HG03135 (cell line): Measurements from ENCODE around the gene ULBP1.
"Not testable (repeated sequence)": the region's sequence is repeated elsewhere in the genome, so short reads cannot be mapped to it uniquely, and the experiment has no call there.

Experiments
- ATAC-seq: cut with Tn5 transposase; IDR thresholded peaks from one replicate; pipeline ENCODE4 v1.9.1; 2021; ENCODE audit warnings: mild to moderate bottlenecking, moderate library complexity; ENCODE audit not compliant: unreplicated experiment

Gene ULBP1

DNA sequence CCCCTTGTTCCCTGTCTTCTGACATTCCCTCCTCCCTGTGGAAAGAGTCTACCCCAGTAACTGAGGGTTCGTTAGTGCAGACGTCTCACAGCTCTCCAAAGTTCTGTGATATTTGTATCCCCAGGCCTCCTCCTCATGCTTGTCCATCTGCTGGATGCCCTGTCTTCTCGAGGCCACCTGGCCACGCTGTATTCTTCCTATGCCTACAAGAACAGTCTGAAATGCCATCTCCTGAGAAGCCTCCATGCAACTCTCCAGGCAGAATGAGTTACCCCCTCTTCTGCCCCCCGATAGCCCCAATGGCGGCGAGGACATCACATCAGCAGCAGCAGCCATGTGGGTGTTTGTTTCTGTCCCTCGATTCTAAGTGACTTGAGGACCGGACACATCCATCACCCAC is 12.6 kb upstream of the ULBP1 start:
- ATAC-seq: no peak

DNA sequence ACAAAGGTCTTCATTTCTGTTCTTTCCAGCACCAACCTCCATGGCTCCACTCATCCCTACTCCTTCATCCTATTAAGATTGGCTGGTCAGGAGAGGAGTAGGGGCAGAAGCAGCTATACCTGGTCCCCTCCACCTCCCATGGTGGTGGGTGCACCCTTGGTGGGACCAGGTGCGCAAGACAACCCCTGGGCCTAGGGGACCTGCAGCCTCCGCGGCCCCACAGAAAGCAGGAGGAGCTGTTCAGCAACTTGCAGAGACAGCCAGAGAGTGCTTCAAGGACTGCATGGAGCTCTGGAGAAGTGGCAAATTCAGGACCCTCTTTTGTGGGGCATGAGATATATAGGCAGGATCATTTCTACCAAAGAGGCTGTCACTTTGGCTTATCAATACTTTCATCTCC is 12.1 kb upstream of the ULBP1 start:
- no peak for ATAC-seq

DNA sequence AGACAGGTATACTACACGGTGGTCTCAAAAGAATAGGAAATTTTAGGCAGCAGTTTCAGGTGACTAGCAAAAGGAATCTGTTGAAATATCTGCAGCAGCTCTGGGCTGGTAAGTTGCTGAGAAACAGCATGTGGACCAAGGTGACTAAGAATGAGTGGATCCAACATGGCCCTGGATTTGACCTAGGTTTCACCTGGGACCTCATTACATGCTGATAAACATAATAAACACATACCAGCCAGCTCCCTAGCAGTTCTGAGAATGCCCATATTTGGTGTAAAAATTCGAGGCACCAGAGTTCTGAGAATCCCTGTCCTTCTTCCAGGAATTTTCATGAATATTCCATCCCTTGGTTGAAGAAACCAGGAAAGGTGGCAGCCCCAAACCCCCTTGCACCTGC is 10.4 kb upstream of the ULBP1 start:
- ATAC-seq: not testable (repeated sequence)

DNA sequence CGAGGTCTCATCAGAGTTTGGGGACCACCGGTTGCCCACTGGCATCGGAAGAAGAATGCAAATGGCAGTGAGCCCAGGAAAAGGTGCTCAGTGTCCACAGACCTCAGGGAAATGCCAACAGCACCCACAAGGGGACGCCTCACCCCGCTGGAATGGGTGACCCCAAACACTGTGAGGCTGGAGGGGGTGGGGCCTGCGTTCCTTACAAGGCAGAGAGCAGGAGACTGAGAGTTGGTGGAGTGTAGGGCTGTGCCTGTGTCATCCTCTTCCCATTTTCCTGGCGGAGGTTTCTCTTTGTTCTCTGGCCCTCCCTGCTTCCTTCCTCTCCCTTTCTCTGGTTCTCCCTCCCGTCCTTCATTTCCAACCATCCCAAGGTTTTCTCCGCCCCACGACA is 9.8 kb upstream of the ULBP1 start:
- ATAC-seq: not testable (repeated sequence)

DNA sequence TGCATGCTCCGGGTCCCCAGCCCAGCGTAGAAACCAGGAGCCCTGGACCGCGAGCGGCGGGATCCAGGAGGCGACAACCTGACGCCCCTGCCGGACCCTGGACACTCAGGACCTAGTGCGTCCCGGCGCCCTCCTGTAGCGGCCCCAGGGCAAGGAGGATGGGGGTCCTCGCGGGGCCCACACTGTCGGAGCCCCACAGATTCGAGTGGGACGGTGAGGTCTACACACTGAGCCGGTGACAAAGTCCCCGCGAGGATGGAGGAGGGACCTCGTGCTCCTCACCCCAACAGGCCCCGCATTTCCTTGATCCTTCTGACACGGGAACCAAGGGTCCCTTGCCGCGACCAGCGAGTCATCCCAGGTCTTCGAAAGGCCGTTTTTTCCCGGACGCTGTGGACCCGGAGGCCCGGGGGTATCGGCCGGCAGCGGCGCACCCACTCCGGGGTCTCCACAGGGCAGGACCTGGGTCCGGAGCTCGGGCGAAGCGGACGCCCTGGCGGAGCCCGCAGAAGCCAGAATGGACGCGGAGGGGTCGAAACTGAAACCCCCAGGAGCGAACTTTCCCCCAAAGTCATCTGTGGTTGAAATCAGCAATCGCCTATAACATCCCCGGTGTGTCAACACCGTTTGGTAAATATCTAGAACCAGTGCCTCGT is 9.3 kb upstream of the ULBP1 start:
- not testable (repeated sequence) for ATAC-seq

DNA sequence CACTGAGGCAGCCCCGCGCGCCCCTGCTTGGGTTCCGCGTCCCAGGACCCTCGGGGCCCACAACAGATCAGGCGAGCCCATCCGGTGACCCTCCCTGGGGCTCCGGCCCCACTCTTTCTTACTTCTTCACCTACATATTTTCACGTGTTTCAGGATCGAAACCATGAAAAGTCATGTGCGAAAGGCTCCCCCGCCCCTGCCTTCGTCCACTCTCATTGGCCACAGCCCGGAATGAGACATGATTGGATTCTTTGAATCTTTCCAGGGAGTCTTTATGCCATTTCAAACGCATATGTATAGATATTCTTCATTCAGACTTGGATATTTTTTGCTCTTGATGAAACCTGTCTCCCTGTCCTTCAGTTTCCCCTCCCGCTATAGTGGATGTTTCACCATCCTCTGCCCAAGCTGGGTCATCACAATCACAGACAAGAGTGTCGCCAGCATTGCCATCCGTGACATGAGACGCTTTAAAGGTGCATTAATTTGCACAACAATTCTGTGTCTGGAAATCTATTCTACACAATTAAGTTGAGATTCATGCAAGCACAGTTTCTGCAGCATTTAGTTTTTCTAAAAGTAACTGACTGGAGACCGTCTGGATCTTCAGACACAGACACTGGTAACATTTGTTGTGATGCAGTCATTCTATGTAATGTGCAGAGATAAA is 8.6 kb upstream of the ULBP1 start:
- ATAC-seq: not testable (repeated sequence)

DNA sequence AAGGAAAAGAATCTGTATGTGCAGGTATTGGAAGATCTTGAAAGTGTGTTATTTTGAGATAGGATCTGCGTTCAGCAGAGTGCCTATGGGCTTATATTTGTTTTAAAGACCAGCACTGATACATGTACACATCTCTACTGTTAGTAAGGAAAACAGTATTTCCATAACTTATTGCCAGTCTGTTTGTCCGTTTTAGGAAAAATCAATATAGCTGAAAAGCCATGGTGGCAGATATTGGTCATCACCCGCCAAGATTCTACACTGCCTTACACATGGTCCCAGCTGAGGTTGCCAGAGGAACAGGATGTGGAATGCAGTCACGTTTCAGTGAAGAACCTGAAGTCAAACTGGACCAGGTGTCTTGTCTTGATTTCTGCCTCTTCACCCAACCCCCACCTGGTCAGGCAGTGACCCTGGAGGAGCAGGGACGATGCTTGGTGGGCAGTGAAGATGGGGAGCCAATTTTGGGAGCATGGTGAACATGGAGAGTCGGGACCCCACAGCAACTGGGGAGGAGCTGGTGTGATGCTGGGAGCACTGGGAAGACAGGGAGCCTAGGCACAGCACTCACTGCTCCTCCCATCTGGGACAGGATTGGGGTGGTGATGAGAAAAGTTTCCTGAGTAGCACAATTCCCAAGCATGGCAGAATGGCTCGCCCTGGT is 8.0 kb upstream of the ULBP1 start:
- ATAC-seq: not testable (repeated sequence)

DNA sequence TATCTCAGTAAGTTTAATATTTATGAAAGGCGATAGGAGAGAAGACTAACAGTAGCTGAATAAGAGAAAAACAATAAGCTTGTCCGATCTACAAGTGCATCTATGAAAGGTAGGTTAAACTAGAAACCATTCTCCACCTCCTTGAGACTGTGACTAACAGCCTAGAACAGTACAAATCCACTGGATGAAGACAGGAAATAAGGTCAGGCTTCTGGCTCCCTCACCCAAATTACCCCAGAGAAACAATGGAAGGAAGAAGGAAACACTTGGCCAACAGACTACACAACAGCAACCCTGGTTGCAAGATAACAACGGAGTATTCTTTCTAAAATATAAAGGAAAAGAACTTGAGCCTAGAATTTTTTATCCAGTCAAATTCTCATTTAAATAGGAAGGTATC is 5.6 kb upstream of the ULBP1 start:
- ATAC-seq: not testable (repeated sequence)

DNA sequence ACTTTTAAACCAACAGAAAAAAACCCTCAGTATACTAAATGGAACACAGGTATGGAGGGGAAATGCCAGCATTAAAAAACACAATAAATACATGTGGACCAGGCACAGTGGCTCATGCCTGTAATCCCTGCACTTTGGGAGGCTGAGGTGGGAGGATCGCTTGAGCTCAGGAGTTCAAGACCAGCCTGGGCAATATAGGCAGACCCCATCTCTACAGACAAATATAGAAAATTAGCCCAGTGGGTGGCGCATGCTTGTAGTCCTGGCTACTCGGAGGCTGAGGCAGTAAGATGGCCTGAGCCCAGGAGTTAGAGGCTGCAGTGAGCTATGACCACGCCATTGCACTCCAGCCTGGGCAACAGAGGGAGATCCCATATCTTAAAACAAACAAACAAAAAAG is 3.9 kb upstream of the ULBP1 start:
- ATAC-seq: not testable (repeated sequence)

DNA sequence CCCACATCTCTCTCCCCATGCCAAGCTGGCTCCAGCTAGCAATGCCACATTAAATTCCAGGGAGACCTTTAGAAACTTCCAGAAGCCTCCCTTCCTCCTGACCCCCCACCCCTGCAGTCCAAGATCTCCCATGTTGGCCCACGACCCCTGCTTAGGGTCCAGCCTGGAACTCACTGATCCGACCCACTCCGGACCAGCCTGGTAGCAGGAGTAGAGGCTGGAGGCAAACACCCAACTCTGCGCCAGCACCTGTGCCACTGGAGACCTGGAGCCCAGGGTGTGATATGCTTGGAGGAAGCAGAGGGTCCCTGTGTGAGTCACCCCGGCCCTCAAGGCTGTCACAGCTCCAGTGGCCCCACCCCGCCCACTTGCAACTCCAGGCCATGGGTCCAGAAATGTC is 3.3 kb upstream of the ULBP1 start:
- no peak for ATAC-seq

DNA sequence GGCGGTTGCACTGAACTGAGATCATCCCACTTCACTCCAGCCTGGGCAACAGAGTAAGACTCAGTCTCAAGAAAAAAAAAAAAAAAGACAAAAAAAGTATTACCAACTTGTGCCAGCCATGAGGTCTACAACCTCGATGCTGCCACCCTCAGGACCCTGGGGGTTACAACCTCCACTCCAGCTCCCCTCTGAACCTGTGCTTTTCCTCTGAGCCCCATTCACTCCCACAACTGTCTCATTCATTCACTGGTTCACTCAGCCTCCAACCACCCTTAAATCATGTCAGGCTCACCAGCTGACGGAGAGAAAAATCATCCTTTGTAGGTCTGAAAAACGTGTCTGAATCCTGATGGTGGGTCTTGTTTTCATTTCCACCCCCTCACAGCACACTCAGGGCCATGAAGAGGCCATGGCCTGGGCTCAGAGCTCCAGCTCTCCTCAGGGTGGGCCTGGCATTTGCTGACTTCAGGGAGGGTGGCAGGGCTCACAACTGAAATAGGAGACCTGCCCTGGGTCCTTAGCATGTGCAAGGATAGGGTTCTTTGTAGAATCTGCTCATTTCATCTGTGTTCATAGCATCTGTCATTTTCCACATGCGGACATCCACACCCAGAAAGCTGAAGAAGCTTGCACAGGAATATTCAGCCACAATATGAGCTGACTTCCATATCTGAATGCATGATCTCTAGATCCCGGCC is 1.9 kb upstream of the ULBP1 start:
- no peak for ATAC-seq

DNA sequence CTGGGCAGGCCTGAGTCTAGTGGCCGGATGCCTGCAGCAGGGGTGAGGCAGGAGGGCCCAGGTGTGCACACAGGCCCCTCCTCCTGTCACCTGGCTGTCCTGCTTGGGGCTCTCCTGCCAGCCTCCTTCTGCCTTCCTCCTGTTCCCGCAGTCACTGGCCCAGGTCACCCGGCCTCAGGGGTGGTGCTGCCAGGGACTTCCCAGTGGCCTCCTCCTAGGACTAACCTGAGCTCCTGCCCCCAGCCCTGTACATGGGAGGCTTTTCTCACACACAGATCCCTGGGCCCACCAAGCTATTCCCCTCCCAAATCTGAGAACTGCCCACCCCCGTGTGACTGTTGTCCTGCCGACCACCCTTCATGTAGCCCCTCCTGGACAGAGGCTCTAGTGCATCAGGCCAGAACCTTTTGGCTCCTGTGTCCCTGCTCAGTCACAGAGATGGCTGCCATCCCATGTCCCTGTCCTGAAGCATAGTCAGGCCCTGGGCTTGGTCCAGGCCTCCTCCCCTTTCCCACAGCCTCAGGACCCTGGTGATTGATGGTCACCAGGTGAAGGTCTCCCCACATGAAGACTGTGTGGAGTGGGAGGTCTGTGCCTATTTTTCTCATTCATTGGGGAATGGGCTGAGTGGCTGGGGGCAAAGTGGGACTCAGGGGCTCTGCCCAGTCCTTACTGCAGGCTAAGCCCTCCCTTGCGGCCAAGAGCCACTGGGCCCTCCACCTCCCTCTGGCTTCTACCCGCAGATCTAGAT is 1.1 kb upstream of the ULBP1 start:
- no peak for ATAC-seq

DNA sequence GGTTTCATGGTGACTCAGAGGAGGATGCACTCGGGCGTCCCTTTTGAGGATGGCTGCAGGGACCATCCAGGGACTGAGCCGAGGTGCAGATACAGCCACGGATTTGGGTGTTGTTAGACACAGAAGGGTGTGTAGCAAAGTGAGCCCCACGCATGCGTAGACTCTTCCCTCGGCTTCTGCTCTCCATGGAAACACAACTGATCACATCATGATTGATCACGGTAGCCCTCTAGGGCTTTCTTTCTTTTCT is 606 bp upstream of the ULBP1 start:
- no peak for ATAC-seq

DNA sequence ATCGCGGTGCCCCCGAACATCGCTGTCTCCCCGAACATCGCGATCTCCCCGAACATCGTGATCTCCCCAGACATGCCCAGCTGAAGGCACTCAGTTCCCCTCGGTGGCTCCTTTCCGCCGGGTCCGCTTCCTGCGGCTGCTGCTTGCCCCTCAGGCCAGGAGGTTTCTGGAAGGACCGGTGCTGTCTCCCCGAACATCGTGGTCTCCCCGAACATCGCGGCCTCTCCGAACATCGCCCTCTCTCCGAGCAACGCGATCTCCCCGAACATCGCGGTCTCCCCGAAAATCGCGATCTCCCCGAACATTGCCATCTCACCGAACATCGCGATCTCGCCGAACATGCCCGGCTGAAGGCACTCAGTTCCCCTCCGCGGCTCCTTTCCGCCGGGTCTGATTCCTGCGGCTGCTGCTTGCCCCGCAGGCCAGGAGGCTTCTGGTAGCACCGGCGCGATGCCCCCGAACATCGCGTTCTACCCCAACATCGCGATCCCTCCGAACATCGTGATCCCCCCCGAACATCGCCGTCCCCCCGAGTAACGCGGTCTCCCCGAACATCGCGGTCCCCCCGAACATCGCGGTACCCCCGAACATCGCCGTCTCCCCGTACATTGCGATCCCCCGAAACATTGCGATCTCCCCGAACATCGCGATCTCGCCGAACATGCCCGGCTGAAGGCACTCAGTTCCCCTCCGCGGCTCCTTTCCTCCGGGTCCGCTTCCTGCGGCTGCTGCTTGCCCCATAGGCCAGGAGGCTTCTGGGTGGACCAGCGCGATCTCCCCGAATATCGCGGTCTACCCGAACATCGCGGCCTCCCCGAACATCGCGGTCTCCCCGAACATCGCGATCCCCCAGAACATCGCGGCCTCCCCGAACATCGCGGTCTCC is 808 bp downstream of the ULBP1 start:
- no peak for ATAC-seq

DNA sequence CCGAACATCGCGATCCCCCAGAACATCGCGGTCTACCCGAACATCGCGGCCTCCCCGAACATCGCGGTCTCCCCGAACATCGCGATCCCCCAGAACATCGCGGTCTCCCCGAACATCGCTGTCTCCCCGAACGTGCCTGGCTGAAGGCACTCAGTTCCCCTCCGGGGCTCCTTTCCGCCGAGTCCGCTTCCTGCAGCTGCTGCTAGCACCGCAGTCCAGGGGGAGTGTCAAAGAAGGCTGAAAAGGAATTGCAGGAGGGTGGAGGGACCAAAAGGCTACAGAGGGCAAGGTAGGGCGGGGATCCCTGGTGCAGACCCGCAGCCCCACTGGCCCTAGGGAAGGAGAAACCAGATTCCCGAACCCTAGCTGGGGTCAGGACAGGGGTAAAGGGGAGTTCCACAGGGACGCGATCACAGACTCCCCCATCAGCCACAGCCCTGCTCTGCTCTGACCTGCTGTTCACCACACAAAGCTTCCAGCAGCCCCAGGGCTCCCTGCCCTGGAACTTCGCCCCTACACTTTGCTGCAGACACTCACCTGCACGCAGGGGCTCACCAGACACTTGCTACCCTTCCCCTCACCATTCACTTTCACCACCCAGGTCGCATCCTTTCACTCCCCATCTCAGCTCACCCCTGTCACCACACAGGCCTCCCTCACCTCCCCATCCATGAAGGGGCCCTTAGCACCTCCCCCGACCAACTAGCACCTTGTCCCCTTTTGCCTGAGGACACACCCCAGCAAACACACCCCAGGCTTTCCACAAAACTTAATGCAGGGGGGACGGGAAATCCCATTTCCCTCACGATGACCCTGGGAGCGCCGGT is 1.7 kb downstream of the ULBP1 start:
- ATAC-seq: no peak

DNA sequence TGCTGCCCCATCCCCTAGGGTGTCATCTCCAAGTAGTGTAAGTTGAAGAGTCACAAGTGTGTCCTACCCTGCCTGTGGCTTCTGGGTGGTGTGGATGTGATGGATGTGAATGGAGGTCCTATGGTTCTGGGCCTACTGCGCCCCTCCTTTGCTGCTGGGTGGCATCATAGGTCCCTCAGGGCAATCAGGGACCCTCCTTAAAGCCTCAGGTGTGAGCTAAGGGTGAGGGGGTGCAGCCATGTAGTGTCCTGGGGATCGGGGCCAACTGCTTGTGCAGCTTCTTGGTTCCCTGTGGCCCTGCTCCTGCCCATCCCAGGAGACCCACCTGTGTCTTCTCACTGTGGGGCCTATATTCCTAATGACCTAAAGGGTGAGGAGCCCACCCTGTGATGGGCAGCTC is 2.6 kb downstream of the ULBP1 start:
- ATAC-seq: not testable (repeated sequence)

DNA sequence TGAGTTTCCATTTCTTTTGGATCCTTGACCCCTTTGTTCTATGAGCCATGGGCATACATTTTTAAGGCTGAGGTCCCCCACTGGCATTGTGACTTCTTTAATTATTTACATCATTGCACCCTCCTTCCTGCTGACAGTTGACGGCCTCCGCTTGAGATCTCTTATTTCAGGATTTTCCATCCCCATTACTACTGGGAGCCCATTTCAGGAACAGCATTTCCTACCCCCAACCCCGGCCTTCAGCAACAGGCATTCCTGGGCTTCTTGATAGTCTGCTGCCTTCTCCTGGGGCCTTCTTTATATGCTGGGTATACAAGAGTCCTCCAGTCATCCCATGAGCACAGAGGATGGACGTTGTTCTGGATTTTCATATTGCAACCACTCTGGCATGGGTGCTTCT is 3.8 kb downstream of the ULBP1 start:
- ATAC-seq: no peak

DNA sequence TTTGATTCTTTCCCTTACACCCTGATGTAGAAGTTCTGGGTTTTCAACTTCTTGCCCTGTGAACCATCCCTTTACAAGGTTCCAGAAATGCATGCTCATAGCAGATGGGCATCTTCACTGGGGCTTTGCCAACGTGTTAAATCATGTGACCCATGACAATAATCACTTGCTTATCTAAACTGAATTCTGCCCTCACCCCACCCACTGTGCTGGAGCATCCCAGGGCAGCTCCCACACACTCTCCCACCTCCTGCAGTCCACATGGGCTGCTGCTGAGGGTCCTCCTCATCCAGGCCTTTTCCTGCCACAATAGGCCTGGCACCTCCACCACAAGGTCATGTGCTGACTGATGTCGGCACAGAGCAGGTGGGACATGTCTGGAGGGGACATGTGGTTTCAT is 4.3 kb downstream of the ULBP1 start:
- ATAC-seq: not testable (repeated sequence)

DNA sequence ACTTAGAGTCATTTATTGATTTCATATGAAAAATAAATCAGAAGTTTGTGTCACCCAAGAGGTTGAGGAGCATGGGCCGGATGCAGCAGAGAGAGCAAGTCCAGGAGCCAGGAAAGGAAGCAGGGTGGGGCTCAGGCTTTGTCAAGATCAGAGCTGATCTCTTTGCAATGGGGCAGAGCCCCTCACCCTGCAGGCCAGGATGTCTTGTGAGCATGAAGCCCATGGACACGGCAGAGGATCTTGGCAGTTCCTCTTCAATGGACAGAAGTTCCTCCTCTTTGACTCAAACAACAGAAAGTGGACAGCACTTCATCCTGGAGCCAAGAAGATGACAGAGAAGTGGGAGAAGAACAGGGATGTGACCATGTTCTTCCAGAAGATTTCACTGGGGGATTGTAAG is 5.2 kb downstream of the ULBP1 start:
- not testable (repeated sequence) for ATAC-seq
